HepG2 (cell line): ENCODE measurements around the gene FLT3LG. TPM values are rescaled to one million over a fixed set of nuclear protein-coding genes. Genes with fewer than 3 reads are reported as not detected.

Experiments
- ADNP ChIP-seq: sonication (generic); formaldehyde crosslinking; IDR thresholded peaks from 2 replicates; pipeline ENCODE4 v1.4.0; 2020; ENCODE audit warnings: missing genetic modification reagents
- ESRRA ChIP-seq: sonication (generic); formaldehyde crosslinking; IDR thresholded peaks from 2 replicates; pipeline ENCODE4 v1.5.1; 2020; ENCODE audit warnings: mild to moderate bottlenecking, low read depth, missing genetic modification reagents
- ETV5 ChIP-seq: IDR thresholded peaks from 2 replicates; pipeline ENCODE4 v1.6.1; 2018; ENCODE audit warnings: missing biosample characterization, missing genetic modification reagents, inconsistent platforms, borderline replicate concordance
- ETV6 ChIP-seq: sonication (generic); formaldehyde crosslinking; conservative IDR thresholded peaks from 2 replicates; pipeline ENCODE4 v1.4.0; 2020; ENCODE audit warnings: missing genetic modification reagents
- HOXA9 ChIP-seq: sonication (generic); formaldehyde crosslinking; IDR thresholded peaks from 2 replicates; pipeline ENCODE4 v1.8.1; 2022; ENCODE audit warnings: missing genetic modification reagents, mild to moderate bottlenecking, moderate library complexity, borderline replicate concordance
- KDM2A ChIP-seq: sonication (generic); formaldehyde crosslinking; IDR thresholded peaks from 2 replicates; pipeline ENCODE4 v1.4.0; 2020; ENCODE audit warnings: low read depth, missing genetic modification reagents, borderline replicate concordance
- MAZ ChIP-seq, 2 experiments: sonication (generic) in 1 of 2; formaldehyde crosslinking in 1 of 2; IDR thresholded peaks; 2 replicates each; pipeline versions ENCODE4 v1.5.0 to v1.6.1; 2012 to 2020; ENCODE audit warnings: low read depth in 2 of 2, mild to moderate bottlenecking in 2 of 2, borderline replicate concordance in 1 of 2, improper control_type of control experiment in 1 of 2, low read length in 1 of 2, missing genetic modification reagents in 1 of 2, moderate library complexity in 1 of 2
- MIXL1 ChIP-seq: IDR thresholded peaks from 2 replicates; pipeline ENCODE4 v1.6.1; 2016
- RAD51 ChIP-seq: fragments of 450-650 bp; IDR thresholded peaks from 2 replicates; pipeline ENCODE4 v1.6.1; 2016; ENCODE audit warnings: borderline replicate concordance
- RCOR2 ChIP-seq: IDR thresholded peaks from 2 replicates; pipeline ENCODE4 v1.6.1; 2016; ENCODE audit warnings: missing biosample characterization, missing genetic modification reagents
- SRSF4 ChIP-seq: fragments of 200-400 bp; formaldehyde crosslinking; IDR thresholded peaks from one replicate; pipeline ENCODE4 v1.6.1; 2018; ENCODE audit warnings: mild to moderate bottlenecking, low read depth, low read length, moderate library complexity; ENCODE audit not compliant: poor library complexity, severe bottlenecking
- ZBTB2 ChIP-seq: sonication (generic); formaldehyde crosslinking; IDR thresholded peaks from 2 replicates; pipeline ENCODE4 v1.8.0; 2022; ENCODE audit warnings: low read depth, missing genetic modification reagents
- ZNF12 ChIP-seq: sonication (generic); formaldehyde crosslinking; IDR thresholded peaks from 2 replicates; pipeline ENCODE4 v1.5.0; 2020; ENCODE audit warnings: missing genetic modification reagents
- ZNF326 ChIP-seq: sonication (generic); formaldehyde crosslinking; IDR thresholded peaks from 2 replicates; pipeline ENCODE4 v1.4.0; 2020; ENCODE audit warnings: missing genetic modification reagents, borderline replicate concordance
- ZNF343 ChIP-seq: sonication (generic); formaldehyde crosslinking; IDR thresholded peaks from 2 replicates; pipeline ENCODE4 v1.4.0; 2020; ENCODE audit warnings: mild to moderate bottlenecking, missing genetic modification reagents
- ZNF468 ChIP-seq: sonication (generic); formaldehyde crosslinking; IDR thresholded peaks from 2 replicates; pipeline ENCODE4 v1.8.0; 2022; ENCODE audit warnings: mild to moderate bottlenecking, moderate library complexity, missing genetic modification reagents
- ZNF546 ChIP-seq: sonication (generic); formaldehyde crosslinking; conservative IDR thresholded peaks from 2 replicates; pipeline ENCODE4 v1.8.1; 2023; ENCODE audit warnings: mild to moderate bottlenecking, missing genetic modification reagents
- ZNF569 ChIP-seq: sonication (generic); formaldehyde crosslinking; IDR thresholded peaks from 2 replicates; pipeline ENCODE4 v1.5.0; 2020; ENCODE audit warnings: mild to moderate bottlenecking, missing genetic modification reagents, moderate library complexity, borderline replicate concordance
- ZNF629 ChIP-seq: sonication (generic); formaldehyde crosslinking; conservative IDR thresholded peaks from 2 replicates; pipeline ENCODE4 v1.5.0; 2020; ENCODE audit warnings: missing genetic modification reagents
- ZNF652 ChIP-seq: IDR thresholded peaks from 2 replicates; pipeline ENCODE4 v1.6.1; 2016; ENCODE audit warnings: low read depth, borderline replicate concordance
- ZSCAN25 ChIP-seq: sonication (generic); formaldehyde crosslinking; IDR thresholded peaks from 2 replicates; pipeline ENCODE4 v1.8.0; 2022; ENCODE audit warnings: mild to moderate bottlenecking, missing genetic modification reagents
- polyA plus RNA-seq, 8 experiments: library from polyadenylated mRNA; depleted of rRNA in 3 of 8; stranded (reverse) in 7 of 8; unstranded in 1 of 8; fragments of >200 nt; fragmentation: Illumina TruSeq in 4 of 8; extraction: Trizol in 4 of 8; gene quantifications; 2 replicates each; pipeline versions ENCODE4 v1.2.1 to v1.2.3, GENCODE V29; 2011 to 2016; ENCODE audit warnings: low read depth in 4 of 8, missing spikeins in 1 of 8, mixed read lengths in 1 of 8; ENCODE audit not compliant: insufficient read depth in 1 of 8
- total RNA-seq, 5 experiments: library from RNA; depleted of rRNA; stranded (reverse); fragments of >200 nt; fragmentation: Illumina TruSeq; extraction: Trizol; gene quantifications; 2 replicates each; pipeline ENCODE4 v1.2.3, GENCODE V29; 2016; ENCODE audit warnings: low read depth in 1 of 5
- TF ChIP-seq, protein P1 (sequence below): sonication (generic); formaldehyde crosslinking; IDR thresholded peaks from 2 replicates; pipeline ENCODE4 v1.5.1; 2020; ENCODE audit warnings: mild to moderate bottlenecking, missing genetic modification reagents
- TF ChIP-seq, protein P2 (sequence below): sonication (generic); formaldehyde crosslinking; IDR thresholded peaks from 2 replicates; pipeline ENCODE4 v1.8.1; 2023; ENCODE audit warnings: mild to moderate bottlenecking, missing genetic modification reagents

The FLT3LG gene
- total and polyA plus RNA-seq, 2 of the 13 experiments (the other 11 are each of a cell fraction or from before 2014, with no cell fraction given), result 1.5 to 2.6 TPM

DNA sequence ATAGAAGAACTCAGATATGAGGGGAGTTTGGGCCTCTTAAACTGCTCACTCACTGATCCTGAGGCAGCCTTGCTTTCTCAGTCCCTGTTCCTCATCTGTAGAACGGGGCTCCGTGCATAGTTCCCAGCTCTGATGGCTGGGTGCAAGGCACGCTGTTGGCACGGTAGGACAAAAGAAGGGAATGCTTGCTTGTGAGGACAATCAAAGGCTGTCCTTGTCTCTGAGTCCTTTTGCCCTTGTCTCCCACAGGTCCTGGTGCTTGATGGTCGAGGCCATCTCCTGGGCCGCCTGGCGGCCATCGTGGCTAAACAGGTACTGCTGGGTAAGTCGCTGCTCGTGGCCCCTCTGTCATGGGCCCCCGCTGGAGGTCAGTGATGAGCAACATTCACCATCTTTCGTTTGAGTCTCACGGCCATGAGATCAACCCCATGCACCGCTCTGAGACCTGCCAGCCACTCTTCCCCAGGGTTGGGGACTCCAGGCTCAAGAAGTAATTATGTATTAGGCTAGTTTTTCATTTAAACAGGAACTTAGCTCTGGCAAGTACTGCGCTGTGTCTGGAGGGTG lies 15.7 kb downstream of the FLT3LG start (continued):
- TF ChIP-seq, protein P1, sequence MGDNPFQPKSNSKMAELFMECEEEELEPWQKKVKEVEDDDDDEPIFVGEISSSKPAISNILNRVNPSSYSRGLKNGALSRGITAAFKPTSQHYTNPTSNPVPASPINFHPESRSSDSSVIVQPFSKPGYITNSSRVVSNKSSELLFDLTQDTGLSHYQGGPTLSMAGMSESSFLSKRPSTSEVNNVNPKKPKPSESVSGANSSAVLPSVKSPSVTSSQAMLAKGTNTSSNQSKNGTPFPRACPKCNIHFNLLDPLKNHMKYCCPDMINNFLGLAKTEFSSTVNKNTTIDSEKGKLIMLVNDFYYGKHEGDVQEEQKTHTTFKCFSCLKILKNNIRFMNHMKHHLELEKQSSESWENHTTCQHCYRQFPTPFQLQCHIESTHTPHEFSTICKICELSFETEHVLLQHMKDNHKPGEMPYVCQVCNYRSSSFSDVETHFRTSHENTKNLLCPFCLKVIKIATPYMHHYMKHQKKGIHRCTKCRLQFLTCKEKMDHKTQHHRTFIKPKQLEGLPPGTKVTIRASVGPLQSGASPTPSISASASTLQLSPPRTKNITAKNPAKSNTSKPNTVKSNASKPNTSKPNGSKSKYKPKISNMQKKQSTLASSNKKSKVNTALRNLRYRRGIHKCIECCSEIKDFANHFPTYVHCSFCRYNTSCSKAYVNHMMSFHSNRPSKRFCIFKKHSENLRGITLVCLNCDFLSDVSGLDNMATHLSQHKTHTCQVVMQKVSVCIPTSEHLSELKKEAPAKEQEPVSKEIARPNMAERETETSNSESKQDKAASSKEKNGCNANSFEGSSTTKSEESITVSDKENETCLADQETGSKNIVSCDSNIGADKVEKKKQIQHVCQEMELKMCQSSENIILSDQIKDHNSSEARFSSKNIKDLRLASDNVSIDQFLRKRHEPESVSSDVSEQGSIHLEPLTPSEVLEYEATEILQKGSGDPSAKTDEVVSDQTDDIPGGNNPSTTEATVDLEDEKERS (CRISPR knock-in tag), result no peak
- TF ChIP-seq ESRRA (CRISPR knock-in tag) (no peak; the same call in 1 of the 2 replicates), ZNF468 (CRISPR knock-in tag) (no peak), ZNF569 (CRISPR knock-in tag) (no peak), SRSF4 (no peak), ZNF343 (no peak), ZNF546 (CRISPR knock-in tag) (no peak), MAZ (IDR thresholded peaks at IDR 0.05; ENCODE audit: borderline replicate concordance, low read depth, low read length) (no peak), MAZ (CRISPR knock-in tag; IDR thresholded peaks at IDR 0.05; ENCODE audit: low read depth) (no peak), ETV6 (no peak), ZNF326 (no peak), ADNP (CRISPR knock-in tag) (no peak), ZNF652 (no peak), ETV5 (CRISPR knock-in tag) (no peak; the same call in 1 of the 2 replicates), ZBTB2 (CRISPR knock-in tag) (no peak), RAD51 (no peak), HOXA9 (CRISPR knock-in tag) (no peak), ZNF12 (CRISPR knock-in tag) (no peak), RCOR2 (CRISPR knock-in tag) (no peak), ZNF629 (no peak), KDM2A (CRISPR knock-in tag) (peak; percentile 41; the same call in 1 of the 2 replicates), ZSCAN25 (CRISPR knock-in tag) (no peak), MIXL1 (CRISPR knock-in tag) (0 out of 2 replicates have a peak, but pooled peaks have one; percentile 34)
- TF ChIP-seq, protein P2, sequence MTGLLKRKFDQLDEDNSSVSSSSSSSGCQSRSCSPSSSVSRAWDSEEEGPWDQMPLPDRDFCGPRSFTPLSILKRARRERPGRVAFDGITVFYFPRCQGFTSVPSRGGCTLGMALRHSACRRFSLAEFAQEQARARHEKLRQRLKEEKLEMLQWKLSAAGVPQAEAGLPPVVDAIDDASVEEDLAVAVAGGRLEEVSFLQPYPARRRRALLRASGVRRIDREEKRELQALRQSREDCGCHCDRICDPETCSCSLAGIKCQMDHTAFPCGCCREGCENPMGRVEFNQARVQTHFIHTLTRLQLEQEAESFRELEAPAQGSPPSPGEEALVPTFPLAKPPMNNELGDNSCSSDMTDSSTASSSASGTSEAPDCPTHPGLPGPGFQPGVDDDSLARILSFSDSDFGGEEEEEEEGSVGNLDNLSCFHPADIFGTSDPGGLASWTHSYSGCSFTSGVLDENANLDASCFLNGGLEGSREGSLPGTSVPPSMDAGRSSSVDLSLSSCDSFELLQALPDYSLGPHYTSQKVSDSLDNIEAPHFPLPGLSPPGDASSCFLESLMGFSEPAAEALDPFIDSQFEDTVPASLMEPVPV, result no peak
